Activated CD4-positive, alpha-beta memory T cell treated with anti-CD3 and anti-CD28 coated beads, Interleukin-2, amount 10 ng/mL, durations not matched to agents 7 days and 5 days (primary cell): ENCODE measurements around the gene MBNL1. TPM values are rescaled to one million over a fixed set of nuclear protein-coding genes. Genes with fewer than 3 reads are reported as not detected.

Experiments used
- CTCF ChIA-PET: fragments of 350-600 bp; sonication (Branson Sonifier 250); formaldehyde crosslinking; loops from one replicate; lab custom pipeline; 2021; ENCODE audit warnings: antibody characterized with exemption, inconsistent platforms; lab: Charles Lee
- POLR2A ChIA-PET: fragments of 350-600 bp; sonication (Branson Sonifier 250); formaldehyde crosslinking; loops from one replicate; lab custom pipeline; 2021; ENCODE audit warnings: antibody characterized with exemption; lab: Charles Lee
- DNase-seq: peaks from one replicate; pipeline ENCODE4 v3.0.0-alpha.2; 2020
- H3K27ac Mint-ChIP-seq: one replicate; pipeline ENCODE4 v1.8.0; 2021; ENCODE audit warnings: mild to moderate bottlenecking, mixed read lengths
- H3K27me3 Mint-ChIP-seq: one replicate; pipeline ENCODE4 v1.8.0; 2021; ENCODE audit warnings: mixed read lengths
- H3K36me3 Mint-ChIP-seq: one replicate; pipeline ENCODE4 v1.8.0; 2021; ENCODE audit warnings: low read depth, mixed read lengths
- H3K4me1 Mint-ChIP-seq: one replicate; pipeline ENCODE4 v1.8.0; 2021; ENCODE audit warnings: mixed read lengths
- H3K4me3 Mint-ChIP-seq: one replicate; pipeline ENCODE4 v1.8.0; 2021; ENCODE audit warnings: mild to moderate bottlenecking, mixed read lengths
- H3K9me3 Mint-ChIP-seq: one replicate; pipeline ENCODE4 v1.8.0; 2021; ENCODE audit warnings: mixed read lengths
- total RNA-seq, 2 experiments: library from RNA; stranded (reverse); gene quantifications; one replicate each; pipeline ENCODE4 v1.2.3, GENCODE V29; 2021

Gene MBNL1
- total RNA-seq, 2 experiments from 2014 or later: 289 to 305 TPM

DNA sequence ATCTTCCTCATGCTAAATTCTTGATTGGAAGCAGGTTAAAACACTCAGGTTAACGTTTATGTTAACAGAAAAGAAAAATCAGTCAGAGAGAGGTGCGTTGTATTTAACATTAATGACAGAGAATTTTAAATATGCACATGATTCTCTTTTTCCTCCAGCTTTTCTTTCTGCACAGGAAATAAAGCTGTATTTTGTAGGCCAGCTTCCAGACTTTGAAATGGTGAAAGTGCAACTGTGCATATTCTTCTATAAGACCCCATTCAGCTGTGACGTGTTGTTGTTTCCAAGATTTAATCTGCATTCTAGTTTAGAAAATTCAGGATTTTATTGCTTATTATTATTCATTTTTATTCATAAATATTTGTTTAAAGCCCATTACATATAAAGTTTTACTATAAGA is 11.8 kb downstream of the MBNL1 start:
- H3K4me1 Mint-ChIP-seq: peaks cover 79% of the 10 kb centered on the region
- peak overlapping the region; percentile 33 for H3K4me3 Mint-ChIP-seq
- H3K36me3 Mint-ChIP-seq: peaks cover 25% of the 10 kb centered on the region
- no peak for DNase-seq
- POLR2A ChIA-PET: interaction anchor here (0.6 to 10.5 kb wide), 13 partner anchors 9 to 97 kb away, joined by 3 to 179 read pairs (median 6); partner anchors contain the start of gene MBNL1
- no peaks in the 10 kb centered on the region for H3K9me3 Mint-ChIP-seq
- peak overlapping the region; percentile 37 for H3K27ac Mint-ChIP-seq
- CTCF ChIA-PET: interaction anchor here (1.0 to 1.8 kb wide), 3 partner anchors 71 to 209 kb away, joined by 3 to 5 read pairs (median 3); no protein-coding TSS in a partner anchor
- no peaks in the 10 kb centered on the region for H3K27me3 Mint-ChIP-seq

GRCh38 chr3:152281133-152281713 is 12.5 kb downstream of the MBNL1 start:
- H3K36me3 Mint-ChIP-seq: peaks cover 30% of the 10 kb centered on the region
- DNase-seq: no peak
- ChIA-PET POLR2A (interaction anchor here (0.6 to 10.5 kb wide), 16 partner anchors 10 to 109 kb away, joined by 3 to 179 read pairs (median 4); partner anchors contain the start of gene MBNL1), CTCF (interaction anchor here (1.0 to 1.8 kb wide), 4 partner anchors 10 to 209 kb away, joined by 3 to 5 read pairs (median 4); no protein-coding TSS in a partner anchor)
- peak overlapping the region; percentile 68 for H3K27ac Mint-ChIP-seq
- H3K9me3 Mint-ChIP-seq: no peaks in the 10 kb centered on the region
- H3K27me3 Mint-ChIP-seq: no peaks in the 10 kb centered on the region
- H3K4me1 Mint-ChIP-seq: peaks cover 79% of the 10 kb centered on the region
- peak overlapping the region; percentile 15 for H3K4me3 Mint-ChIP-seq

GRCh38 chr3:152282813-152283212 is 14.1 kb downstream of the MBNL1 start:
- CTCF ChIA-PET: interaction anchor here (0.8 kb wide), 1 partner anchor 99 kb away, joined by 3 read pairs; no protein-coding TSS in a partner anchor
- peak overlapping the region; percentile 32 for H3K27ac Mint-ChIP-seq

DNA sequence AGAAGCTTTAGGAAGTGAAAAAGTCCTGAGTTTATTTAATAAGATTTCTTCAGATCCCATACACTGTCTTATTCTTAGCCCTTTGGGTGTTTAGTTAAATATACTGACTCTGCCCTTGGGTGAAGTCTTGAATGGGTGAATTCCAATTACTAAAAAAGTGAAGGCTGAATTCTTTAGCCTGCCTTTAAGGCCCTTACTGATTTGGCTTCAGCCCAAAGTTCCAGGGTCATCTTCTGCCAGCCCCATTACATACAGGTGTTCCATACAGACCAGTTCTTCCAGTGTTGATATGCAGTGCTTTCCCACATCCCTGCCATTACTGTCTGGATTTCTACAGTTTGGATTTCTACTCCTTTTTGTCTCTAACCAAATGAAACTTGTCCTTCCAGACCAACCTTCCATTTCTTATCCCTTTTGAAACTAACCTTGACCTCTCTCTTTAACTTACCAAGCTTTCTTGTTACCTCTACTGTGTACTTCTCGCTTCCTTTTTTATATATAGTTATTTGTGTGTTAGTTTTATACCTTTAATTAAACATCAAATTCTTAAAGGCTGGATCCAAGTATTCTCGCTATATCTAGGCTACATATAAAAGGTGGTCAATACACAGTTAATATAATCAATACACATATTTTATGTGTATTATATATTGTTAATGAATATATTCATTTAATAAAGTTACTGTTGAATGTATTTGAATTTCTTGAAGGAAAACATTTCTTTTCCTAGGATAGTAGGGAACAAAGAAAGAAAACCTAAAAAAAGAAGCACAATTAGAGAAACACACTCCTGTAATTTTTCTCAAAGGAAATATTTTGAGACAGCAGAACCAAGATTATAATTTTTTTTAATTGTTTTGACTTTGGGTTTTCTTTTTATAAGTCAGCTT is 15.0 kb downstream of the MBNL1 start:
- DNase-seq: no peak
- Mint-ChIP-seq H3K27ac (peak overlapping the region; percentile 32), H3K36me3 (peaks cover 26% of the 10 kb centered on the region), H3K4me3 (peak overlapping the region; percentile 2), H3K4me1 (peaks cover 82% of the 10 kb centered on the region), H3K27me3 (no peaks in the 10 kb centered on the region), H3K9me3 (no peaks in the 10 kb centered on the region)
- CTCF ChIA-PET: interaction anchor here (0.6 to 1.6 kb wide), 4 partner anchors 8 to 141 kb away, joined by 3 to 11 read pairs (median 5); partner anchors contain the start of gene MBNL1
- POLR2A ChIA-PET: interaction anchor here (0.7 to 10.5 kb wide), 13 partner anchors 8 to 128 kb away, joined by 3 to 179 read pairs (median 4); partner anchors contain the start of gene MBNL1

More at GRCh38 chr3:152282813-152283212, 14.1 kb downstream of the MBNL1 start:
- POLR2A ChIA-PET: interaction anchor here (1.0 to 10.5 kb wide), 8 partner anchors 9 to 129 kb away, joined by 3 to 179 read pairs (median 8); partner anchors contain the start of gene MBNL1
- DNase-seq: no peak
- Mint-ChIP-seq H3K9me3 (no peaks in the 10 kb centered on the region), H3K4me1 (peaks cover 80% of the 10 kb centered on the region), H3K27me3 (no peaks in the 10 kb centered on the region), H3K36me3 (peaks cover 24% of the 10 kb centered on the region), H3K4me3 (no peak overlapping the region)

DNA sequence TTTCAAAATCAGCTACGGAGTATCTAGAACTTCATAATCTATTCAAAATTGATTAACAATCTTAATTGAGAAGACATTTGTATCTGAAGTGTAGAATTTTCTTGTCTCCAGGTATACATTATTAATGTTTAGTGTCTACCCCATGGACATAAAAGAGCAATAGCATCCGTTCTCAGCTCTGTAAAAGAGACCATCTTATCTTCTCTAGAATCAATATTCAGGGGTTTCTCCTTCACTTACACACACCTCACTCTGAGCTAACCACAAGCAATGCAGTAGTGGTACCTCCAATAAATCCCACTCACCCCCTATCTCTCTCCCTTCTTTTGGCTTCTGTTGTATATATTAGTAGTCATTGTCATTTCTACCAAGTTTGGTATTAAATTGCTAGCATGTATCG is 16.2 kb downstream of the MBNL1 start:
- Mint-ChIP-seq H3K4me3 (peak overlapping the region; percentile 38), H3K9me3 (no peaks in the 10 kb centered on the region), H3K36me3 (peaks cover 24% of the 10 kb centered on the region), H3K4me1 (peaks cover 80% of the 10 kb centered on the region), H3K27me3 (no peaks in the 10 kb centered on the region), H3K27ac (peak overlapping the region; percentile 68)
- no peak for DNase-seq
- ChIA-PET CTCF (interaction anchor here (0.6 to 1.7 kb wide), 8 partner anchors 9 to 188 kb away, joined by 3 to 11 read pairs (median 3); partner anchors contain the start of gene MBNL1), POLR2A (interaction anchor here (0.9 to 10.5 kb wide), 9 partner anchors 11 to 91 kb away, joined by 3 to 179 read pairs (median 6); partner anchors contain the start of gene MBNL1)

DNA sequence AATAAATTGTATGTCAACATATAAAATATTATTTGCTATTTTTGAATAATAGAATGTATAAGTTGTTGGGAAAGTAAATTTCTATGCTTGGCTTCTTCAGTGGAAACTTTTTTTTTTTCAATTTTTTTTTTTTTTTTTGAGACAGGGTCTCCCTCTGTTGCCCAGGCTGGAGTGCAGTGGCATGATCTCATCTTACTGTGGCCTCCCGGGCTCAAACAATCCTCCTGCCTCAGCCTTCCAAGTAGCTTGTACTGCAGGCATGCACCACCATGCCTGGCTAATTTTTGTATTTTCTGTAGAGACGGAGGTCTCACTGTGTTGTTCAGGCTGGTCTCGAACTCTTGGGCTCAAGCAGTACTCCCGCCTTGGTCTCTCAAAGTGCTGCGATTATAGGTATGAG is 16.8 kb downstream of the MBNL1 start:
- Mint-ChIP-seq H3K4me1 (peaks cover 80% of the 10 kb centered on the region), H3K9me3 (no peaks in the 10 kb centered on the region), H3K27ac (peak overlapping the region; percentile 32), H3K4me3 (peak overlapping the region; percentile 36), H3K36me3 (peaks cover 18% of the 10 kb centered on the region), H3K27me3 (no peaks in the 10 kb centered on the region)
- POLR2A ChIA-PET: interaction anchor here (1.1 to 10.5 kb wide), 9 partner anchors 10 to 76 kb away, joined by 3 to 179 read pairs (median 5); partner anchors contain the start of gene MBNL1
- CTCF ChIA-PET: interaction anchor here (0.7 to 1.7 kb wide), 5 partner anchors 12 to 87 kb away, joined by 3 to 11 read pairs (median 3); partner anchors contain the start of gene MBNL1
- no peak for DNase-seq

DNA sequence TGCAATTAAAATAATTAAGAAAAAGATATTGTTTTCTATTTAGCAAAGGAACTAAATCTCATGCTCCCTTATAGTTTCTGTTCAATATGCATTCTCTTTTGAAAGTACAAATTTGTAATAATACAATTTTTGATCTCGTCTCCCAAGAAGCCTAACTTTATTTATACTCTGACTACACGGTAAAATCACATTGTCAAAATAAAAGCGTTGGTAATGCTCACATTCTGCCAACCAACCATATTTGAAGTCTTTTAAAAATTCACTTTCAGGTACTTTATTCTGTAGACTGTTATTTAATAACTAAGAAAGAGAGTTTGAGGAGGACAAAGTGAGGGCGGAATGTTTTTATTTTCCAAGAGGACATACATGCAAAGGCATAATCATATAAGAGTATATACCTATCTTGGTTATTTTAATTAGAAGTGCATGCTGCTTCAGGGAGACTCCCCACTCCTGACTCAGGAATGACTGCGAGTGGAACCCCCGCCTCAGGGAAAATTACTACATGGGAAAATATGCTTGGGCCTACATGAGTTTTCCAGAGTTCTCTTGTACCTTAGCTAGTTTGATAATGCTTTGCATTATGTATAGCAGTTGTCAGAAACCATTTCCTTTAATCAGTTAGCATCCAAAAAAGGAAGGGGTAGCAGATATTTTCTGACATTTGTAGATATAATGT is 19.3 kb downstream of the MBNL1 start:
- H3K4me3 Mint-ChIP-seq: no peak overlapping the region
- no peaks in the 10 kb centered on the region for H3K27me3 Mint-ChIP-seq
- POLR2A ChIA-PET: interaction anchor here (0.9 to 10.5 kb wide), 4 partner anchors 16 to 94 kb away, joined by 3 to 179 read pairs (median 19); partner anchors contain the start of gene MBNL1
- CTCF ChIA-PET: no interaction called here
- peaks cover 84% of the 10 kb centered on the region for H3K4me1 Mint-ChIP-seq
- peaks cover 25% of the 10 kb centered on the region for H3K36me3 Mint-ChIP-seq
- no peak for DNase-seq
- H3K9me3 Mint-ChIP-seq: no peaks in the 10 kb centered on the region
- peak overlapping the region; percentile 23 for H3K27ac Mint-ChIP-seq

DNA sequence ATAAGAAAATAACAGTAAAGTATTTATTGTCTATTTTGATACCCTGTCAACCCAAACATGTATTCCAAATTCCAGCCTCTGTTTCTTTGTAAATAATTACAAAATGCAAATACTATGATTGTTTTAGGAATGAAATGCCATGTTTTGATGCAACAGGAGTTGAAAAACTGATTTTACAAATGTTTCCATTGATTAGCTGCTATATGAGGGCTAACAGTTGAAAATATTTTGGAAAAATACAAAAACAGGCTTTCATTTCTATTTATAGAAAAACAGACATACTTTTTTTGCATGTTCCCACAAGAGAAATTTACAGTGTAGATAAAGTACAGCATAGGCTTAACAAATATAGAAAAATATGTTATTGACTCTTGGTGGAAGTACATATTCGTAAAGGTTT is 20.0 kb downstream of the MBNL1 start:
- POLR2A ChIA-PET: interaction anchor here (10.5 kb wide), 1 partner anchor 17 kb away, joined by 179 read pairs; the partner anchor contains the start of gene MBNL1
- no peak overlapping the region for H3K27ac Mint-ChIP-seq

DNA sequence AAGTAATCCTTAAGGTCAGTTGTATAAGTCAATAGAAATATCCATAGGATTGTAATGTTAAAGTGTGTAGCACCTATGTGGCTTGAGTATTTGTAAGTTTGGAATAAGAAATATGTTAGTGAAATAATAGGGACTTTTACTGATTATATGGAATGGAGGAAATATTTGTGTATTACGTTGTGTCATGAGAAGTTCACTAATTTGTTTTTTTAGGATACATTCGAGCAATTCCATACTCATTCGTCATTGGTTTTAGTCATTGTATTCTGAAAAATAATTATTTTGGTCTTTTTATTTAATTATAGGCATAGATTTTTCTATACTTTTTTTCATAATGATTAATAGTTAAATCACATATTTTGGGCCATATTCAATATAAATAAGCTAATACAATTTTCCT is 21.0 kb downstream of the MBNL1 start:
- no peak overlapping the region for H3K4me3 Mint-ChIP-seq
- ChIA-PET POLR2A (interaction anchor here (1.0 to 2.4 kb wide), 2 partner anchors 11 to 13 kb away, joined by 3 to 7 read pairs; no protein-coding TSS in a partner anchor), CTCF (no interaction called here)
- H3K27ac Mint-ChIP-seq: no peak overlapping the region
- H3K9me3 Mint-ChIP-seq: no peaks in the 10 kb centered on the region
- H3K36me3 Mint-ChIP-seq: peaks cover 25% of the 10 kb centered on the region
- DNase-seq: no peak
- no peaks in the 10 kb centered on the region for H3K27me3 Mint-ChIP-seq
- peaks cover 77% of the 10 kb centered on the region for H3K4me1 Mint-ChIP-seq

More for the DNA sequence above, 20.0 kb downstream of the MBNL1 start:
- CTCF ChIA-PET: no interaction called here
- H3K4me1 Mint-ChIP-seq: peaks cover 84% of the 10 kb centered on the region
- no peak for DNase-seq
- peaks cover 25% of the 10 kb centered on the region for H3K36me3 Mint-ChIP-seq
- no peak overlapping the region for H3K4me3 Mint-ChIP-seq
- H3K9me3 Mint-ChIP-seq: no peaks in the 10 kb centered on the region
- H3K27me3 Mint-ChIP-seq: no peaks in the 10 kb centered on the region

- ChIA-PET CTCF (interaction anchor here (1.3 to 1.5 kb wide), 2 partner anchors 12 to 46 kb away, joined by 3 read pairs; no protein-coding TSS in a partner anchor), POLR2A (interaction anchor here (1.0 to 2.4 kb wide), 4 partner anchors 9 to 22 kb away, joined by 3 to 13 read pairs (median 5); partner anchors contain the start of gene MBNL1)
- H3K27ac Mint-ChIP-seq: peak overlapping the region; percentile 31
- no peak for DNase-seq
- no peak overlapping the region for H3K4me3 Mint-ChIP-seq
- H3K4me1 Mint-ChIP-seq: peaks cover 75% of the 10 kb centered on the region
- peaks cover 23% of the 10 kb centered on the region for H3K36me3 Mint-ChIP-seq
- H3K9me3 Mint-ChIP-seq: no peaks in the 10 kb centered on the region
- H3K27me3 Mint-ChIP-seq: no peaks in the 10 kb centered on the region
These were observed 21.6 kb downstream of the MBNL1 start for GRCh38 chr3:152290374-152290773.

GRCh38 chr3:152291238-152291637 is 22.5 kb downstream of the MBNL1 start:
- CTCF ChIA-PET: interaction anchor here (1.3 to 2.2 kb wide), 4 partner anchors 10 to 219 kb away, joined by 3 to 6 read pairs (median 4); no protein-coding TSS in a partner anchor
- Mint-ChIP-seq H3K36me3 (peaks cover 25% of the 10 kb centered on the region), H3K27me3 (no peaks in the 10 kb centered on the region), H3K4me1 (peaks cover 77% of the 10 kb centered on the region), H3K27ac (peak overlapping the region; percentile 36), H3K9me3 (no peaks in the 10 kb centered on the region), H3K4me3 (no peak overlapping the region)
- no peak for DNase-seq
- POLR2A ChIA-PET: interaction anchor here (0.8 to 2.4 kb wide), 9 partner anchors 8 to 48 kb away, joined by 3 to 13 read pairs (median 4); partner anchors contain the start of gene MBNL1
